GM10266 (cell line): Measurements from ENCODE around the gene PSKH1.

Experiments used
- DNase-seq: peaks from one replicate; pipeline ENCODE4 v3.0.0; 2012; ENCODE audit errors: extremely low spot score
- CTCF ChIP-seq: IDR thresholded peaks from 2 replicates; pipeline ENCODE4 v1.5.1; 2012; ENCODE audit warnings: mild to moderate bottlenecking, low read depth; ENCODE audit not compliant: control insufficient read depth, insufficient read depth; ENCODE audit errors: missing control alignments

Gene PSKH1

GRCh38 chr16:67868290-67868689, 24.8 kb upstream of the PSKH1 start:
- no peak for DNase-seq
- TF ChIP-seq CTCF: no peak

GRCh38 chr16:67869653-67870052, 23.4 kb upstream of the PSKH1 start:
- TF ChIP-seq CTCF: no peak
- no peak for DNase-seq

- DNase-seq: no peak
- TF ChIP-seq CTCF: no peak
These were observed 21.8 kb upstream of the PSKH1 start for GRCh38 chr16:67871256-67871655.

GRCh38 chr16:67872131-67872630, 20.9 kb upstream of the PSKH1 start:
- no peak for TF ChIP-seq CTCF
- DNase-seq: peak; percentile 10

GRCh38 chr16:67872631-67873434, 20.2 kb upstream of the PSKH1 start, which contains the start of gene EDC4:
TSS of gene EDC4 (plus strand) at chr16:67873052. CDS start at chr16:67873262, 210 bp downstream.
- peak; percentile 95 for DNase-seq
- TF ChIP-seq CTCF: no peak

GRCh38 chr16:67873435-67874370, 19.4 kb upstream of the PSKH1 start:
- TF ChIP-seq CTCF: no peak
- DNase-seq: peak; percentile 36
